OCI-LY1 (cell line): ENCODE results near the gene C13orf42.

Experiments used
- H2AFZ ChIP-seq: fragments of 200-600 bp; sonication (generic), shearing (Covaris generic); 2 replicates; pipeline ENCODE4 v1.6.0; 2014; ENCODE audit warnings: antibody characterized with exemption, mild to moderate bottlenecking, low read length
- H3F3A ChIP-seq: fragments of 200-600 bp; sonication (generic), shearing (Covaris generic); 2 replicates; pipeline ENCODE4 v1.6.0; 2014; ENCODE audit warnings: mild to moderate bottlenecking, antibody characterized with exemption, low read length, moderate library complexity; ENCODE audit not compliant: insufficient read depth
- H3K27ac ChIP-seq: fragments of 200-600 bp; sonication (generic); 2 replicates; pipeline ENCODE4 v1.5.1; 2014; ENCODE audit warnings: low read length, mixed run types, mild to moderate bottlenecking, low read depth; ENCODE audit not compliant: poor library complexity, severe bottlenecking
- H3K27me3 ChIP-seq: fragments of 200-600 bp; sonication (generic); 2 replicates; pipeline ENCODE4 v1.6.0; 2014; ENCODE audit warnings: antibody characterized with exemption, mild to moderate bottlenecking, low read length, moderate library complexity; ENCODE audit not compliant: insufficient read depth
- H3K36me3 ChIP-seq: fragments of 200-600 bp; sonication (generic); 2 replicates; pipeline ENCODE4 v1.6.1; 2014; ENCODE audit warnings: mild to moderate bottlenecking, antibody characterized with exemption, low read length, moderate library complexity, mixed read lengths; ENCODE audit not compliant: insufficient read depth
- H3K4me1 ChIP-seq: fragments of 200-600 bp; sonication (generic); 2 replicates; pipeline ENCODE4 v1.5.1; 2014; ENCODE audit warnings: mild to moderate bottlenecking, low read length, moderate library complexity; ENCODE audit not compliant: insufficient read depth, severe bottlenecking
- H3K4me2 ChIP-seq: fragments of 200-600 bp; sonication (generic), shearing (Covaris generic); 2 replicates; pipeline ENCODE4 v1.6.1; 2014; ENCODE audit warnings: low read length
- H3K4me3 ChIP-seq: fragments of 200-600 bp; sonication (generic); 2 replicates; pipeline ENCODE4 v1.5.1; 2014; ENCODE audit warnings: low read length, low read depth, mild to moderate bottlenecking, mixed read lengths; ENCODE audit not compliant: poor library complexity, severe bottlenecking
- H3K79me2 ChIP-seq: fragments of 200-600 bp; shearing (Covaris generic); 2 replicates; pipeline ENCODE4 v1.6.1; 2016; ENCODE audit warnings: mixed run types, low read length, mixed read lengths; ENCODE audit not compliant: insufficient read depth
- H3K9ac ChIP-seq: fragments of 200-600 bp; sonication (generic), shearing (Covaris generic); 2 replicates; pipeline ENCODE4 v1.6.1; 2014; ENCODE audit warnings: mild to moderate bottlenecking, low read length, mixed read lengths
- H3K9me2 ChIP-seq: fragments of 200-600 bp; sonication (generic), shearing (Covaris generic); 2 replicates; pipeline ENCODE4 v1.6.1; 2014; ENCODE audit warnings: low read depth, mild to moderate bottlenecking, low read length, mixed read lengths
- H3K9me3 ChIP-seq: fragments of 200-600 bp; shearing (Covaris generic); 2 replicates; pipeline ENCODE4 v1.6.1; 2014; ENCODE audit warnings: low read length, mixed read lengths
- H4K20me1 ChIP-seq: fragments of 200-600 bp; sonication (generic), shearing (Covaris generic); 2 replicates; pipeline ENCODE4 v1.6.0; 2016; ENCODE audit warnings: mild to moderate bottlenecking, low read length; ENCODE audit not compliant: insufficient read depth
- EZH2 ChIP-seq: fragments of 200-600 bp; sonication (generic), shearing (Covaris generic); IDR thresholded peaks from 2 replicates; pipeline ENCODE4 v1.8.0; 2017; ENCODE audit warnings: borderline replicate concordance, mixed run types, mild to moderate bottlenecking, antibody characterized with exemption, low read length, moderate library complexity, mixed read lengths
- TF ChIP-seq, protein P1 (sequence below): fragments of 200-600 bp; sonication (generic), shearing (Covaris generic); IDR thresholded peaks from 2 replicates; pipeline ENCODE4 v1.5.1; 2017; ENCODE audit warnings: mild to moderate bottlenecking, antibody characterized with exemption, low read length, moderate library complexity, mixed read lengths

C13orf42 gene

DNA sequence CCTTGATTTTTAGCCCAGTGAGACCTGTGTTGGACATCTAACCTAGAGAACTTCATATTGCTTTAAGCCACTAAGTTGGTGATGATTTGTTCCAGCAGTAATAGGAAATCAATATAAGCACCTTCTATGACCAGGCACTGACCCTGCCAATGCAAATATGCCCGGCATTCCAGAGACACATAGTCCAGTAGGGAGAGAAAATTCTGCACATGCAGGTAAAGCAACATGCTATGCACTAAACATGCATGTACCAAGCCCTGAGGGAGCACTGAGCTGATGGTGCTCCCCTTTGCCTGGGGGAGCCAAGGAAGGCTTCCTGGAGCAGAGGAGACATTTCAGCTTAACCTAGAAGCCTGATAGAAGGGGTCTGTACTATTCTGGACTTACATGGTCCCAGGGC is 40.4 kb upstream of the C13orf42 start:
- Histone ChIP-seq H3K36me3 (no peaks in the 10 kb centered on the region), H3K4me3 (no peak overlapping the region), H3K4me2 (no peak overlapping the region), H3K4me1 (no peaks in the 10 kb centered on the region), H3K9ac (no peak overlapping the region), H3K27me3 (0 out of 2 replicates have a peak, but pooled peaks cover 8% of the 10 kb centered on the region), H3K79me2 (no peaks in the 10 kb centered on the region), H3K9me3 (no peaks in the 10 kb centered on the region), H3K27ac (no peak overlapping the region), H3K9me2 (no peaks in the 10 kb centered on the region), H4K20me1 (no peaks in the 10 kb centered on the region), H3F3A (no peaks in the 10 kb centered on the region), H2AFZ (no peak overlapping the region)
- TF ChIP-seq EZH2, result no peak
- TF ChIP-seq, protein P1, sequence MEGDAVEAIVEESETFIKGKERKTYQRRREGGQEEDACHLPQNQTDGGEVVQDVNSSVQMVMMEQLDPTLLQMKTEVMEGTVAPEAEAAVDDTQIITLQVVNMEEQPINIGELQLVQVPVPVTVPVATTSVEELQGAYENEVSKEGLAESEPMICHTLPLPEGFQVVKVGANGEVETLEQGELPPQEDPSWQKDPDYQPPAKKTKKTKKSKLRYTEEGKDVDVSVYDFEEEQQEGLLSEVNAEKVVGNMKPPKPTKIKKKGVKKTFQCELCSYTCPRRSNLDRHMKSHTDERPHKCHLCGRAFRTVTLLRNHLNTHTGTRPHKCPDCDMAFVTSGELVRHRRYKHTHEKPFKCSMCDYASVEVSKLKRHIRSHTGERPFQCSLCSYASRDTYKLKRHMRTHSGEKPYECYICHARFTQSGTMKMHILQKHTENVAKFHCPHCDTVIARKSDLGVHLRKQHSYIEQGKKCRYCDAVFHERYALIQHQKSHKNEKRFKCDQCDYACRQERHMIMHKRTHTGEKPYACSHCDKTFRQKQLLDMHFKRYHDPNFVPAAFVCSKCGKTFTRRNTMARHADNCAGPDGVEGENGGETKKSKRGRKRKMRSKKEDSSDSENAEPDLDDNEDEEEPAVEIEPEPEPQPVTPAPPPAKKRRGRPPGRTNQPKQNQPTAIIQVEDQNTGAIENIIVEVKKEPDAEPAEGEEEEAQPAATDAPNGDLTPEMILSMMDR, result no peak

DNA sequence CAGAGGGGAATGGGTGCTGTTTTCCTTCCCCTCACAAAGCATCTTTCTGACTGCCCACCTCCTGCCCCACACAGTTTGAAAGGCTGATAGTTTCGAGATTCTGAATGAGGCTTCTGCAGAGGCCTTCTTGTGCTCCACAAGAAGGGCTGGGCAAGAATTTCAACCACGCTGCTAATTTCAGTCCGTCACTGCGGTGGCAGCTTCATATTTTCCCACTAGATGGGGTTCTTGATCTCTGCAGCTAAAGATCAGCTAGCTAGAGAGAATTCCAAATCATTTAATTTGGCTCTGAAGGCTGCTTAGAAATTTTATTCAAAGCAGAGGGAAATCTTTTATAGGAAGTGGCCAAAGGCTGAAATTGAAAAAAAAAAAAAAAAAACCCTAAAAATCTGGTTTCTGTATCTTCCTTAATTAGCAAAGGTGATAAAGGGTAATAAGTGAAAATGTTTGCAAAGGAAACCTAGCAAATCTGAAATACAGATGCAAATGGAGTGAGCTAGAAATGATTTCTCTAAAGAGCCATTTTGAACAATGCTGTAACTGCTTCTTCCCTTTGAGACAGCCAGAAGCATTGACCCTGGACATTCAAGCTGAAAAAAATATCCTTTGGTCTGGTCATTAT is 38.0 kb upstream of the C13orf42 start:
- TF ChIP-seq, protein P1, result peak; percentile 50
- TF ChIP-seq EZH2, result no peak
- Histone ChIP-seq H3K9me3 (0 out of 2 replicates have a peak, but pooled peaks cover under 1% of the 10 kb centered on the region), H3K27ac (no peak overlapping the region), H3K79me2 (no peaks in the 10 kb centered on the region), H4K20me1 (no peaks in the 10 kb centered on the region), H3K4me3 (no peak overlapping the region), H3K9ac (no peak overlapping the region), H3K36me3 (no peaks in the 10 kb centered on the region), H3K4me1 (no peaks in the 10 kb centered on the region), H3K9me2 (no peaks in the 10 kb centered on the region), H3K27me3 (0 out of 2 replicates have a peak, but pooled peaks cover 8% of the 10 kb centered on the region), H2AFZ (no peak overlapping the region), H3F3A (no peaks in the 10 kb centered on the region), H3K4me2 (no peak overlapping the region)

DNA sequence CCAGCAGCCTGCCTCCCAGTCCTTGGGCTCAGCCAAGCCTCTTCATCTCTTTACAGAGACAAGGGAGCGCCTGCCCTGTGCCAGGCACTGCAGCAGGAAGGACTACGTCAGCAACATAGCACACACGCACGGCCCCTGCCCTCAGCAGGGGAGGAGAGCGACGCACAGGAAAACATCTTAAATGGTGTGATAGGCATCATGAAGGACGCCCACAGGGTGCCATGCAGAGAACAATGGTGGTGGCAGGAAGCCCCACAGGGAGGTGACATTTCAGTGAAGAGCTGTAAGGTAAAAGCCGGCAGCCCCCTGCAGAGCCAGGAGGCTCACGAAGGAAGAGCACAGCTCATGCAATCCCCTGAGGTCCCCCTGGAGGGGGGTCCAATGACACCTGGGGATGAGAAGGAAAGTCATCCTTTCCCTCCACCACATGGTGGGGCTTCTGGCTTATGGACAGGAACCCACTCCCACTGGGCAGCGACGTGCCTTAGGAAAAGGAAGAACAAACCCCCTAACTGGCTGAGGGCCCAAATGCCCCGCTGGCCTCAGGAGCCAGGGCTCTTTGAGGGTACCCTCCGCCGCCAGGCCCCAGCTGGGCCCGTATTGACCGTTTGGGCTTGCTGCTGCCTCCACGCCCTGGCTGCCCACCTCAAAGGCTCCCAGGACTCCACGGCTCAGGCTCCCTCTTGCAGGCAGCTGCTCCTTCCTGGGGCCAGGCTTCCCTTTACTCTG is 37.3 kb upstream of the C13orf42 start:
- Histone ChIP-seq H3K9ac (no peak overlapping the region), H3K27ac (no peak overlapping the region), H3K9me2 (no peaks in the 10 kb centered on the region), H3K36me3 (no peaks in the 10 kb centered on the region), H3K27me3 (0 out of 2 replicates have a peak, but pooled peaks cover 8% of the 10 kb centered on the region), H3K79me2 (no peaks in the 10 kb centered on the region), H3F3A (no peaks in the 10 kb centered on the region), H3K4me1 (no peaks in the 10 kb centered on the region), H4K20me1 (no peaks in the 10 kb centered on the region), H2AFZ (no peak overlapping the region), H3K4me3 (no peak overlapping the region), H3K9me3 (0 out of 2 replicates have a peak, but pooled peaks cover 3% of the 10 kb centered on the region), H3K4me2 (no peak overlapping the region)
- TF ChIP-seq, protein P1, result no peak
- TF ChIP-seq EZH2, result no peak
